LNCaP clone FGC (cell line): Measurements from ENCODE around the gene GATA1.

Experiments used
- DNase-seq: peaks from one replicate; pipeline ENCODE4 v3.0.0-alpha.2; 2011; ENCODE audit warnings: low read depth
- H3K4me3 ChIP-seq: 2 replicates; pipeline ENCODE4 v1.5.1; 2011; ENCODE audit warnings: mild to moderate bottlenecking, low read depth, low read length, control low read depth
- CTCF ChIP-seq: IDR thresholded peaks from 2 replicates; pipeline ENCODE4 v1.5.1; 2012; ENCODE audit warnings: mild to moderate bottlenecking; ENCODE audit not compliant: control insufficient read depth, insufficient read depth; ENCODE audit errors: extremely low read depth

Gene GATA1

GRCh38 chrX:48769230-48769629 lies 17.2 kb upstream of the GATA1 start:
- no peak for DNase-seq
- no peak for TF ChIP-seq CTCF
- no peak overlapping the region for H3K4me3 ChIP-seq

- H3K4me3 ChIP-seq, result no peak overlapping the region
- no peak for TF ChIP-seq CTCF
- no peak for DNase-seq
Measured at GRCh38 chrX:48770296-48770695, 16.1 kb upstream of the GATA1 start.

- TF ChIP-seq CTCF, result no peak
- no peak overlapping the region for H3K4me3 ChIP-seq
- no peak for DNase-seq
Measured at GRCh38 chrX:48772602-48773001, 13.8 kb upstream of the GATA1 start.

- H3K4me3 ChIP-seq, result no peak overlapping the region
- TF ChIP-seq CTCF, result no peak
- DNase-seq, result no peak
Measured at GRCh38 chrX:48776818-48777439, 9.5 kb upstream of the GATA1 start.

GRCh38 chrX:48779399-48779798 lies 7.0 kb upstream of the GATA1 start:
- no peak for DNase-seq
- no peak for TF ChIP-seq CTCF
- no peak overlapping the region for H3K4me3 ChIP-seq

GRCh38 chrX:48781705-48782104 lies 4.7 kb upstream of the GATA1 start:
- H3K4me3 ChIP-seq, result no peak overlapping the region
- no peak for TF ChIP-seq CTCF
- no peak for DNase-seq

GRCh38 chrX:48782216-48782615 lies 4.2 kb upstream of the GATA1 start:
- no peak for DNase-seq
- no peak overlapping the region for H3K4me3 ChIP-seq
- TF ChIP-seq CTCF, result no peak
